ENCODE measurements around the gene RMI2. TPM values are rescaled to one million over a fixed set of nuclear protein-coding genes. Genes with fewer than 3 reads are reported as not detected.

Gene RMI2
- total RNA-seq, 1 donor from 2014 or later: 10.5 TPM

GRCh38 chr16:11392041-11392581, 46.9 kb downstream of the RMI2 start:
- Mint-ChIP-seq H3K4me3 (ENCODE audit: unreplicated experiment) (no peak overlapping the region), H3K36me3 (ENCODE audit: low read depth, unreplicated experiment) (no peaks in the 10 kb centered on the region), H3K4me1 (ENCODE audit: unreplicated experiment) (no peaks in the 10 kb centered on the region), H3K27me3 (ENCODE audit: unreplicated experiment) (peaks cover 8% of the 10 kb centered on the region), H3K27ac (ENCODE audit: unreplicated experiment) (no peak overlapping the region), H3K9me3 (ENCODE audit: unreplicated experiment) (no peaks in the 10 kb centered on the region)
- TF ChIP-seq CTCF (IDR thresholded peaks at IDR 0.05; ENCODE audit: unreplicated experiment): no peak
- DNase-seq (ENCODE audit: low spot score): no peak

DNA sequence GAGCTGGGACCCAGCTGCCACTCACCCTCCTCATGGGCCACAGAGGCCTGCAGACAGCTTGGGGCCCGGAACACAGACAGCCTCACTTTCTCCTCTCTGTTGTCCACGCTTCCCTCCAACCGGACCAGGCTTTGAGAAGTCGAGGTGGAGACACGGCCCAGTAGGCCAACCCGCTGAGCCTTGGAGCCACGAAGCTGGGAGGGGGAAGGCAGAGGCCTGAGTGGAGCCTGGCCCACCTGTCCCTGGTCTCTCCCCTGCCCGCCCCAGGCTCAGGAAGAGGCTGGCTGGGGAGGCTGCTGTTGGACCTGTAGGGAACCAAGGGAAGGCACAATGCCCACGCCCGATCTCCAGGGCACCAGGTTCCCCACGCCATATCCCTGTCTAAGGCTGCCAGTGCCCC, 48.1 kb downstream of the RMI2 start:
- no peaks in the 10 kb centered on the region for H3K36me3 Mint-ChIP-seq (ENCODE audit: low read depth, unreplicated experiment)
- no peak overlapping the region for H3K27ac Mint-ChIP-seq (ENCODE audit: unreplicated experiment)
- H3K4me3 Mint-ChIP-seq (ENCODE audit: unreplicated experiment): no peak overlapping the region
- TF ChIP-seq CTCF (IDR thresholded peaks at IDR 0.05; ENCODE audit: unreplicated experiment): no peak
- no peaks in the 10 kb centered on the region for H3K4me1 Mint-ChIP-seq (ENCODE audit: unreplicated experiment)
- no peaks in the 10 kb centered on the region for H3K9me3 Mint-ChIP-seq (ENCODE audit: unreplicated experiment)
- peaks cover 4% of the 10 kb centered on the region for H3K27me3 Mint-ChIP-seq (ENCODE audit: unreplicated experiment)
- no peak for DNase-seq (ENCODE audit: low spot score)

- Mint-ChIP-seq H3K4me1 (ENCODE audit: unreplicated experiment) (no peaks in the 10 kb centered on the region), H3K9me3 (ENCODE audit: unreplicated experiment) (no peaks in the 10 kb centered on the region), H3K36me3 (ENCODE audit: low read depth, unreplicated experiment) (no peaks in the 10 kb centered on the region), H3K27ac (ENCODE audit: unreplicated experiment) (no peak overlapping the region), H3K27me3 (ENCODE audit: unreplicated experiment) (peaks cover 4% of the 10 kb centered on the region), H3K4me3 (ENCODE audit: unreplicated experiment) (no peak overlapping the region)
- no peak for TF ChIP-seq CTCF (IDR thresholded peaks at IDR 0.05; ENCODE audit: unreplicated experiment)
- no peak for DNase-seq (ENCODE audit: low spot score)
Observed at GRCh38 chr16:11393861-11394592, 48.8 kb downstream of the RMI2 start.

GRCh38 chr16:11394593-11394960, 49.3 kb downstream of the RMI2 start:
- no peak for DNase-seq (ENCODE audit: low spot score)
- H3K4me1 Mint-ChIP-seq (ENCODE audit: unreplicated experiment): no peaks in the 10 kb centered on the region
- no peaks in the 10 kb centered on the region for H3K9me3 Mint-ChIP-seq (ENCODE audit: unreplicated experiment)
- H3K27ac Mint-ChIP-seq (ENCODE audit: unreplicated experiment): no peak overlapping the region
- no peak for TF ChIP-seq CTCF (IDR thresholded peaks at IDR 0.05; ENCODE audit: unreplicated experiment)
- H3K4me3 Mint-ChIP-seq (ENCODE audit: unreplicated experiment): no peak overlapping the region
- H3K36me3 Mint-ChIP-seq (ENCODE audit: low read depth, unreplicated experiment): no peaks in the 10 kb centered on the region
- peaks cover 5% of the 10 kb centered on the region for H3K27me3 Mint-ChIP-seq (ENCODE audit: unreplicated experiment)
